Measurements from ENCODE around the gene CARMIL1. TPM values are rescaled to one million over a fixed set of nuclear protein-coding genes. Genes with fewer than 3 reads are reported as not detected.

Gene CARMIL1
- total RNA-seq, 1 donor from 2014 or later, result 1.7 TPM

GRCh38 chr6:25599516-25600085 is 320.4 kb downstream of the CARMIL1 start:
- intact Hi-C loops (cut with micrococcal nuclease), result loop anchor here (10.0 kb wide), 2 partner anchors 485 to 735 kb away; no protein-coding TSS in a partner anchor
- DNase-seq (ENCODE audit: low spot score), result no peak
- no peaks in the 10 kb centered on the region for H3K27me3 Mint-ChIP-seq (ENCODE audit: insufficient read depth)
- H3K27ac Mint-ChIP-seq, result no peak overlapping the region
- H3K36me3 Mint-ChIP-seq (ENCODE audit: low read depth), result no peaks in the 10 kb centered on the region
- H3K9me3 Mint-ChIP-seq, result no peaks in the 10 kb centered on the region
- H3K4me3 Mint-ChIP-seq, result no peak overlapping the region
- no peaks in the 10 kb centered on the region for H3K4me1 Mint-ChIP-seq (ENCODE audit: low read depth)

GRCh38 chr6:25601800-25602673 is 322.9 kb downstream of the CARMIL1 start:
- no peaks in the 10 kb centered on the region for H3K9me3 Mint-ChIP-seq
- intact Hi-C loops (cut with micrococcal nuclease), result loop anchor here (1.0 to 10.0 kb wide), 6 partner anchors 46 to 737 kb away; no protein-coding TSS in a partner anchor
- H3K36me3 Mint-ChIP-seq (ENCODE audit: low read depth), result no peaks in the 10 kb centered on the region
- H3K27me3 Mint-ChIP-seq (ENCODE audit: insufficient read depth), result no peaks in the 10 kb centered on the region
- no peak for DNase-seq (ENCODE audit: low spot score)
- no peak overlapping the region for H3K4me3 Mint-ChIP-seq
- no peak overlapping the region for H3K27ac Mint-ChIP-seq
- no peaks in the 10 kb centered on the region for H3K4me1 Mint-ChIP-seq (ENCODE audit: low read depth)

DNA sequence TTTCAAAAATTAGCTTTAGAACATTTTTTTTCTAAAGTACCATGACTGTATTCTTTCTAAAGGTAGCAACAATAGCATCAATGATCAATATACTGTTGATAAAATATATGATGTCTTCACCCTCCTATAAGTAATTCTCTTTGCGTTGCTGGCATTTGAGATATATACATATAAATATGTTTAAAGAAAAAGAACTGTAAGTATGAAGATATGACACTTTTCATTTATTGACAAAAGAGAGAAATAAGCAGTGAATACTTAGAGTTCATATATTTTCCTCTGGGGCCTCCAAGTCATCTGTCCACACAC is 323.5 kb downstream of the CARMIL1 start:
- no peak for DNase-seq (ENCODE audit: low spot score)
- H3K27ac Mint-ChIP-seq, result no peak overlapping the region
- H3K27me3 Mint-ChIP-seq (ENCODE audit: insufficient read depth), result no peaks in the 10 kb centered on the region
- no peaks in the 10 kb centered on the region for H3K36me3 Mint-ChIP-seq (ENCODE audit: low read depth)
- no peaks in the 10 kb centered on the region for H3K4me1 Mint-ChIP-seq (ENCODE audit: low read depth)
- no peak overlapping the region for H3K4me3 Mint-ChIP-seq
- intact Hi-C loops (cut with micrococcal nuclease), result loop anchor here (1.0 to 10.0 kb wide), 6 partner anchors 46 to 738 kb away; no protein-coding TSS in a partner anchor
- H3K9me3 Mint-ChIP-seq, result no peaks in the 10 kb centered on the region

- Mint-ChIP-seq H3K27ac (no peak overlapping the region), H3K27me3 (ENCODE audit: insufficient read depth) (no peaks in the 10 kb centered on the region), H3K36me3 (ENCODE audit: low read depth) (no peaks in the 10 kb centered on the region), H3K9me3 (no peaks in the 10 kb centered on the region), H3K4me3 (no peak overlapping the region), H3K4me1 (ENCODE audit: low read depth) (no peaks in the 10 kb centered on the region)
- DNase-seq (ENCODE audit: low spot score), result no peak
- intact Hi-C loops (cut with micrococcal nuclease), result loop anchor here (10.0 kb wide), 2 partner anchors 488 to 738 kb away; no protein-coding TSS in a partner anchor
Measured at GRCh38 chr6:25603251-25603650, 324.1 kb downstream of the CARMIL1 start.

DNA sequence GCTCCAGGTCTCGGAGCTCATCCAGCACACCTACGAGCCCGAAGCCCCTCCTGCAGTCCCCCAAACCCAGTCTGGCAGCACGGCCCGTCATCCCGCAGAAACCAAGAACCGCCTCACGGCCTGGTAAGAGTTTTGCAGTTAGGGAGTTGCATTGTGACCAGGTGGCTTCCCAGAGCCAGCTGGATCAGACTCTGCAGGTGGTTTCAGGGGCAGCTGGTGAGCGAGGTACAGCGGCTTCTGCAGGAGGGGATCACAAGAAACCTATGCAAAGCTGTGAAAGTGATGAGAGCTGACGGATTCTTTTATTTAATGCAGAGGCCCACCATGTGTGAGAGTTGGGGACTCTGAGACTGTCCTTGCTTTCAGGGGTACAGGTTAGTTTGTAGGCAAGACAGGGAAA is 327.0 kb downstream of the CARMIL1 start:
- intact Hi-C loops (cut with micrococcal nuclease), result loop anchor here (10.0 kb wide), 2 partner anchors 491 to 741 kb away; no protein-coding TSS in a partner anchor

DNA sequence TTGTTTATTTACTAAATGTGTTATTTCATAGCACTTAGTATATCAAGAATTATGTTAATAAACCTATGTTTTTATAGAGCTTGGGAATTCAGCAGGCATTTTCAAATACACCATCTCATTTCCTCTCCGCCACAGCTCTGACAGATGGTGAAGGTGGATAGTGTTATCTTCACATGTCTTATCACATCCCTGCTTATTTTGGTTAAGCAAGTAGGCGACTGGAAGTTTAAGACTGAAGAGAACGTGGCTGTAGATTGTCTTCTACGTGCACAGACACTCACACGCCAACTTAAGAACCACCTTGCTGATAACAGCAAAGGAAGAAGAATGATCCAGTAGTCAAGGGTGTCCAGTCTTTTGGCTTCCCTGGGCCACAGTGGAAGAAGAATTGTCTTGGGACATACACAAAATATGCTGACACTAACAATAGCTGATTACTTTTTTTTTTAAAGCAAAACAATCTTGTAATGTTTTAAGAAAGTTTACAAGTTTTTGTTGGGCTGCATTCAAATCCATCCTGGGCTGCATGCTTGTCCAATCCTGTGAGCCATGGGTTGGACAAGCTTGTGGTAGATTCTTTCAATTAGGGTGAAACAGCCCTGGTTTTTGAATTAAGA is 329.5 kb downstream of the CARMIL1 start:
- no peak for DNase-seq (ENCODE audit: low spot score)
- H3K27ac Mint-ChIP-seq, result no peak overlapping the region
- no peaks in the 10 kb centered on the region for H3K9me3 Mint-ChIP-seq
- intact Hi-C loops (cut with micrococcal nuclease), result loop anchor here (10.0 kb wide), 2 partner anchors 494 to 744 kb away; no protein-coding TSS in a partner anchor
- no peak overlapping the region for H3K4me3 Mint-ChIP-seq
- peaks cover 2% of the 10 kb centered on the region for H3K27me3 Mint-ChIP-seq (ENCODE audit: insufficient read depth)
- H3K4me1 Mint-ChIP-seq (ENCODE audit: low read depth), result no peaks in the 10 kb centered on the region
- H3K36me3 Mint-ChIP-seq (ENCODE audit: low read depth), result no peaks in the 10 kb centered on the region

More for the DNA sequence above, 327.0 kb downstream of the CARMIL1 start:
- no peak for DNase-seq (ENCODE audit: low spot score)
- no peaks in the 10 kb centered on the region for H3K4me1 Mint-ChIP-seq (ENCODE audit: low read depth)
- no peaks in the 10 kb centered on the region for H3K36me3 Mint-ChIP-seq (ENCODE audit: low read depth)
- H3K27ac Mint-ChIP-seq, result no peak overlapping the region
- H3K4me3 Mint-ChIP-seq, result no peak overlapping the region
- no peaks in the 10 kb centered on the region for H3K9me3 Mint-ChIP-seq
- no peaks in the 10 kb centered on the region for H3K27me3 Mint-ChIP-seq (ENCODE audit: insufficient read depth)

- Mint-ChIP-seq H3K27ac (no peak overlapping the region), H3K9me3 (no peaks in the 10 kb centered on the region), H3K36me3 (ENCODE audit: low read depth) (no peaks in the 10 kb centered on the region), H3K4me1 (ENCODE audit: low read depth) (no peaks in the 10 kb centered on the region), H3K27me3 (ENCODE audit: insufficient read depth) (peaks cover 4% of the 10 kb centered on the region), H3K4me3 (no peak overlapping the region)
- intact Hi-C loops (cut with micrococcal nuclease), result no loop called here
- DNase-seq (ENCODE audit: low spot score), result no peak
Measured at GRCh38 chr6:25612666-25613065, 333.5 kb downstream of the CARMIL1 start.

GRCh38 chr6:25613415-25613814 is 334.2 kb downstream of the CARMIL1 start:
- no peak overlapping the region for H3K27ac Mint-ChIP-seq
- no peak for DNase-seq (ENCODE audit: low spot score)
- no peaks in the 10 kb centered on the region for H3K36me3 Mint-ChIP-seq (ENCODE audit: low read depth)
- intact Hi-C loops (cut with micrococcal nuclease), result no loop called here
- H3K4me1 Mint-ChIP-seq (ENCODE audit: low read depth), result no peaks in the 10 kb centered on the region
- peaks cover 4% of the 10 kb centered on the region for H3K27me3 Mint-ChIP-seq (ENCODE audit: insufficient read depth)
- no peak overlapping the region for H3K4me3 Mint-ChIP-seq
- H3K9me3 Mint-ChIP-seq, result no peaks in the 10 kb centered on the region

DNA sequence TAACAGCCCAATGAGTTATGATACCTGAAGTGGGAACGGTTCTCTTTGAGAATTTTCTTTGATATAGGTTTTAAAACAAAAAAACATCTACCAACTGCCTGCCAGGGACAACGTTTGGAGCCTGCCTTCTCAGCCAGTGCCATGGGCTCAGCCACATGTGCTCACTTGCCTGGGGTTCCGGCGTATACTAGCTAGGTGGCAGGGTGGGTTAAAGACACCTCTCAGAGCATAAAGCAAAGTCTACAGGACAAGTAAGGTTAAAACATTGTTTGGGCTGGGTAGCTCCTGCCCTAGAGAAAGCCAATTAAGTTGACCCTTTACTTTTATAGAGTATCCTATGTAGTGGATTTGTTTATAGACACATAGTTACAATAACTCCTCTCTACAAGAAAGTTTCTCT is 334.9 kb downstream of the CARMIL1 start:
- intact Hi-C loops (cut with micrococcal nuclease), result no loop called here
- Mint-ChIP-seq H3K36me3 (ENCODE audit: low read depth) (no peaks in the 10 kb centered on the region), H3K27me3 (ENCODE audit: insufficient read depth) (peaks cover 4% of the 10 kb centered on the region), H3K4me3 (no peak overlapping the region), H3K4me1 (ENCODE audit: low read depth) (no peaks in the 10 kb centered on the region), H3K9me3 (no peaks in the 10 kb centered on the region), H3K27ac (no peak overlapping the region)
- no peak for DNase-seq (ENCODE audit: low spot score)

DNA sequence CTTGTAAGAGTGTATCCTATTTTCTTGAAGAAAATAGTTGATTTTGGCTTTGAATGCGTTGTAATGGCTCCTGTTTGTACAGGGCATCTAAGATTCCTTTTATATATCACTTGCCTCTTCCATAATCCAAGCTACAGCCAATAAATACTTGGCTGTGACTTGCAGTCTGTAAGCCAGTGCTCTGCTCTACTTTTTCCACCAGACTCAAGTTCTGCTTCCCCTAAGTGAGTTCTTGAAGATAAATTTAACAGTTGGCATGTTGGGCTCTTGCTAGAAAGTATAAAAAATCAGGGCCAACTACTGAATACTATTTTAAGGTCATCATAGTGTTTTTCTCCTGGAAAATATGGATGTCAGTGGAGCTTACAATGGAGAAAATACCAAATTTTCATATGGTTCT is 336.3 kb downstream of the CARMIL1 start:
- Mint-ChIP-seq H3K27me3 (ENCODE audit: insufficient read depth) (peaks cover 4% of the 10 kb centered on the region), H3K9me3 (no peaks in the 10 kb centered on the region), H3K27ac (no peak overlapping the region), H3K4me3 (no peak overlapping the region), H3K4me1 (ENCODE audit: low read depth) (no peaks in the 10 kb centered on the region), H3K36me3 (ENCODE audit: low read depth) (no peaks in the 10 kb centered on the region)
- no peak for DNase-seq (ENCODE audit: low spot score)
- intact Hi-C loops (cut with micrococcal nuclease), result no loop called here

- no peaks in the 10 kb centered on the region for H3K4me1 Mint-ChIP-seq (ENCODE audit: low read depth)
- intact Hi-C loops (cut with micrococcal nuclease), result no loop called here
Measured at GRCh38 chr6:25617997-25618396, 338.8 kb downstream of the CARMIL1 start.

GRCh38 chr6:25619217-25619616 is 340.0 kb downstream of the CARMIL1 start:
- Mint-ChIP-seq H3K4me1 (ENCODE audit: low read depth) (no peaks in the 10 kb centered on the region), H3K27me3 (ENCODE audit: insufficient read depth) (peaks cover 9% of the 10 kb centered on the region), H3K36me3 (ENCODE audit: low read depth) (no peaks in the 10 kb centered on the region), H3K9me3 (no peaks in the 10 kb centered on the region), H3K4me3 (no peak overlapping the region), H3K27ac (no peak overlapping the region)
- no peak for DNase-seq (ENCODE audit: low spot score)
- intact Hi-C loops (cut with micrococcal nuclease), result no loop called here

More at GRCh38 chr6:25617997-25618396, 338.8 kb downstream of the CARMIL1 start:
- Mint-ChIP-seq H3K9me3 (no peaks in the 10 kb centered on the region), H3K27me3 (ENCODE audit: insufficient read depth) (peaks cover 8% of the 10 kb centered on the region), H3K27ac (no peak overlapping the region), H3K4me3 (no peak overlapping the region), H3K36me3 (ENCODE audit: low read depth) (no peaks in the 10 kb centered on the region)
- no peak for DNase-seq (ENCODE audit: low spot score)

GRCh38 chr6:25620391-25620790 is 341.2 kb downstream of the CARMIL1 start:
- H3K4me1 Mint-ChIP-seq (ENCODE audit: low read depth), result no peaks in the 10 kb centered on the region
- H3K27me3 Mint-ChIP-seq (ENCODE audit: insufficient read depth), result peaks cover 9% of the 10 kb centered on the region
- H3K9me3 Mint-ChIP-seq, result no peaks in the 10 kb centered on the region
- H3K36me3 Mint-ChIP-seq (ENCODE audit: low read depth), result no peaks in the 10 kb centered on the region
- H3K4me3 Mint-ChIP-seq, result no peak overlapping the region
- no peak overlapping the region for H3K27ac Mint-ChIP-seq
- intact Hi-C loops (cut with micrococcal nuclease), result no loop called here
- DNase-seq (ENCODE audit: low spot score), result no peak

All from activated T-helper 1 cell treated with anti-CD3 and anti-CD28 coated beads, Interleukin-12 subunit alpha, Interleukin-12 subunit beta, Interleukin-2, Interleukin-4 antibody, amounts not matched to agents 30 ng/mL and 10 ng/mL and 1 ng/mL, durations not matched to agents 14 hours and 24 hours and 36 hours (primary cell).